B cell (primary cell): ENCODE data around the gene FDX1. TPM values are rescaled to one million over a fixed set of nuclear protein-coding genes. Genes with fewer than 3 reads are reported as not detected.

Source experiments
- ATAC-seq: fragments of 200-7000 bp; cut with Tn5 transposase; one replicate; pipeline ENCODE4 v1.10.0; 2021; ENCODE audit warnings: low read depth, mild to moderate bottlenecking, moderate number of reproducible peaks, moderate library complexity
- CTCF ChIA-PET: fragments of 350-600 bp; sonication (Branson Sonifier 250); formaldehyde crosslinking; loops from one replicate; lab custom pipeline; 2021; ENCODE audit warnings: antibody characterized with exemption, inconsistent platforms; lab: Charles Lee
- POLR2A ChIA-PET: fragments of 350-600 bp; sonication (Branson Sonifier 250); formaldehyde crosslinking; loops from one replicate; lab custom pipeline; 2021; ENCODE audit warnings: antibody characterized with exemption; lab: Charles Lee
- DNase-seq: peaks from one replicate; pipeline ENCODE4 v3.0.0; 2013
- H2AFZ ChIP-seq: 2 replicates; pipeline ENCODE4 v1.6.1; 2012; ENCODE audit warnings: mild to moderate bottlenecking, low read depth, low read length; ENCODE audit not compliant: insufficient read depth, poor library complexity, severe bottlenecking
- H3K27ac ChIP-seq, 2 donors: 1 replicate in 1 of 2; 2 replicates in 1 of 2; pipeline ENCODE4 v1.5.1; 2012 to 2013; ENCODE audit warnings: low read length in 2 of 2, mild to moderate bottlenecking in 2 of 2, moderate library complexity in 1 of 2
- H3K27me3 ChIP-seq, 4 experiments: fragments of 200-600 bp in 1 of 4; sonication (generic) in 1 of 4; replicated peaks in 1 of 4; 1 replicate in 2 of 4; 2 replicates in 2 of 4; pipeline versions ENCODE4 v1.6.1 to v1.7.0; 2013 to 2016; ENCODE audit warnings: low read length in 3 of 4, mild to moderate bottlenecking in 2 of 4, mixed read lengths in 1 of 4, moderate library complexity in 1 of 4; ENCODE audit not compliant: insufficient read depth in 4 of 4, control insufficient read depth in 3 of 4; ENCODE audit errors: control extremely low read depth in 1 of 4
- H3K36me3 ChIP-seq, 2 experiments: replicated peaks in 1 of 2; 1 replicate in 1 of 2; 2 replicates in 1 of 2; pipeline versions ENCODE4 v1.6.1 to v1.7.1; 2013; ENCODE audit warnings: low read length in 1 of 2; ENCODE audit not compliant: insufficient read depth in 2 of 2, control insufficient read depth in 1 of 2; ENCODE audit errors: control extremely low read depth in 1 of 2, extremely low read depth in 1 of 2
- H3K4me1 ChIP-seq, 2 donors: fragments of 200-600 bp in 1 of 2; sonication (generic) in 1 of 2; 1 replicate in 1 of 2; 2 replicates in 1 of 2; pipeline versions ENCODE4 v1.5.1 to v1.6.1; 2013 to 2017; ENCODE audit warnings: low read length in 2 of 2; ENCODE audit not compliant: control insufficient read depth in 2 of 2, insufficient read depth in 2 of 2
- H3K4me2 ChIP-seq: replicated peaks from 2 replicates; pipeline ENCODE3; 2012; ENCODE audit warnings: mild to moderate bottlenecking, low read depth, low read length; ENCODE audit not compliant: poor library complexity, severe bottlenecking
- H3K4me3 ChIP-seq, 5 experiments: fragments of 200-600 bp in 1 of 5; sonication (generic) in 1 of 5; 1 replicate in 3 of 5; 2 replicates in 2 of 5; pipeline versions ENCODE4 v1.5.1 to v1.7.0; 2011 to 2016; ENCODE audit warnings: low read length in 4 of 5, mild to moderate bottlenecking in 4 of 5, low read depth in 2 of 5, control low read depth in 1 of 5, moderate library complexity in 1 of 5; ENCODE audit not compliant: insufficient read depth in 1 of 5; ENCODE audit errors: control extremely low read depth in 1 of 5, extremely low read depth in 1 of 5
- H3K79me2 ChIP-seq: fragments of 200-600 bp; sonication (generic); one replicate; pipeline ENCODE4 v1.6.0; 2016; ENCODE audit warnings: low read length; ENCODE audit not compliant: control insufficient read depth, insufficient read depth
- H3K9ac ChIP-seq: fragments of 200-600 bp; sonication (generic); 2 replicates; pipeline ENCODE4 v1.6.1; 2017; ENCODE audit warnings: mild to moderate bottlenecking, low read length, moderate library complexity
- H3K9me3 ChIP-seq, 3 donors: one replicate each; pipeline versions ENCODE4 v1.6.1 to v1.7.1; 2013; ENCODE audit warnings: low read length in 2 of 3; ENCODE audit not compliant: control insufficient read depth in 2 of 3, insufficient read depth in 1 of 3; ENCODE audit errors: control extremely low read depth in 1 of 3
- H4K20me1 ChIP-seq: 2 replicates; pipeline ENCODE4 v1.6.0; 2012; ENCODE audit warnings: mild to moderate bottlenecking, low read length; ENCODE audit not compliant: insufficient read depth, control insufficient read depth, poor library complexity, severe bottlenecking
- H3K27ac Mint-ChIP-seq: one replicate; pipeline ENCODE4 v1.8.0; 2021; ENCODE audit warnings: mixed read lengths
- H3K27me3 Mint-ChIP-seq: one replicate; pipeline ENCODE4 v1.8.0; 2021; ENCODE audit warnings: mixed read lengths
- H3K4me1 Mint-ChIP-seq: one replicate; pipeline ENCODE4 v1.8.0; 2021; ENCODE audit warnings: mixed read lengths
- H3K4me3 Mint-ChIP-seq: one replicate; pipeline ENCODE4 v1.8.0; 2021; ENCODE audit warnings: mixed read lengths
- H3K9me3 Mint-ChIP-seq: one replicate; pipeline ENCODE4 v1.8.0; 2022; ENCODE audit warnings: mixed read lengths; ENCODE audit not compliant: insufficient read depth
- EZH2 ChIP-seq: IDR thresholded peaks from 2 replicates; pipeline ENCODE4 v1.6.1; 2012; ENCODE audit warnings: borderline replicate concordance, low read depth, mild to moderate bottlenecking, moderate library complexity, low read length; ENCODE audit not compliant: insufficient read depth, poor library complexity, severe bottlenecking
- WGBS: methylation state at CpG from one replicate; pipeline ENCODE4 v1.1.5; 2013; ENCODE audit warnings: missing lambda C conversion rate; ENCODE audit not compliant: insufficient coverage; 5-methylcytosine and 5-hydroxymethylcytosine counted together
- intact Hi-C: fragments of 100-400 bp; cut with micrococcal nuclease; formaldehyde crosslinking; loops from one replicate; pipeline ENCODE4 v1.10.0; 2022
- polyA plus RNA-seq: library from polyadenylated mRNA; depleted of rRNA; stranded (reverse); fragments of >200 nt; gene quantifications from 2 replicates; pipeline ENCODE4 v1.2.3, GENCODE V29; 2012
- total RNA-seq, 2 donors: library from RNA; stranded (reverse); fragments of 120-200 nt in 1 of 2; gene quantifications; 1 replicate in 1 of 2; 2 replicates in 1 of 2; pipeline versions ENCODE4 v1.2.3 to v1.2.4, GENCODE V29; 2013 to 2022
- TF ChIP-seq, protein P1 (sequence below): fragments of 200-600 bp; IDR thresholded peaks from one replicate; pipeline ENCODE4 v1.8.0; 2022; ENCODE audit warnings: antibody characterized with exemption, mild to moderate bottlenecking

The FDX1 gene
- total and polyA plus RNA-seq, 2 donors (not counting 1 experiment from before 2014, with no cell fraction given), result 3.5 to 11.2 TPM

DNA sequence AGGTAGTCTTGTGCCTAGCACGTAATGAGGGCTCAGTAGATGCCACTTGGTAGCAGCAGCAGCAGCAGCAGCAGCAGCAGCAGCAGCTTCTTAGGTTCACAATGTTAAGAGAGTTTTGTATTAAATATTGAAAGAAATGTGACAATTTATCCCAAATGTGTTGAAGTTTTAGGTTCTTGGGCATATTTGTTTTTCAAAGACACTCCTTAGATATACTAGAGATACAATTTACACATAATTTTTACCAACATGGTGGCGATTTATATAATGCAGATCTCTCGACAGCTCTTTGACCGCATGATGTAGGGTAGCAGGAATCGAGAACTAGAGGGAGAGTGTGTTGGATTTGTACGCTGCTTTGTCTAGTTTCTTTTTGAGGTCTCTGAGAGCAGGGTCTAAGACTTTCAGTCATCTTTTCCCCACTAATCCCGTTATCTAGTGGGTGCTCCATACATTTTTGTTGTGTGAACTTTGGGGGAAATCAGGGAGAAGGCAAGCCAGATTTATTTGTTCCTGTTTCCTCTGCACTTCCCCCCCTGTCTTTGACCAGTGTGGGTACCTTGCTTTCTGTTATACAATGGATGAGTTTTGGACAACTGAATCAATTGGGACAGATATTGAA is 1.4 kb downstream of the FDX1 start:
- peaks cover 40% of the 10 kb centered on the region for H4K20me1 ChIP-seq
- ChIA-PET CTCF (interaction anchor here (1.5 to 9.8 kb wide), 5 partner anchors 14 to 996 kb away, joined by 3 to 172 read pairs (median 14); no protein-coding TSS in a partner anchor), POLR2A (no interaction called here)
- H3K4me3 ChIP-seq, result peak overlapping the region; percentile 74 to 91 (median 80)
- DNase-seq (no peak), ATAC-seq (no peak)
- peak overlapping the region; percentile 92 for H3K9ac ChIP-seq
- H3K27ac ChIP-seq, result peak overlapping the region; percentile 63 to 81
- Mint-ChIP-seq H3K4me1 (peaks cover 40% of the 10 kb centered on the region), H3K4me3 (peak overlapping the region; percentile 98), H3K27ac (peak overlapping the region; percentile 95), H3K27me3 (no peaks in the 10 kb centered on the region), H3K9me3 (no peaks in the 10 kb centered on the region)
- no peak for TF ChIP-seq EZH2
- TF ChIP-seq, protein P1, sequence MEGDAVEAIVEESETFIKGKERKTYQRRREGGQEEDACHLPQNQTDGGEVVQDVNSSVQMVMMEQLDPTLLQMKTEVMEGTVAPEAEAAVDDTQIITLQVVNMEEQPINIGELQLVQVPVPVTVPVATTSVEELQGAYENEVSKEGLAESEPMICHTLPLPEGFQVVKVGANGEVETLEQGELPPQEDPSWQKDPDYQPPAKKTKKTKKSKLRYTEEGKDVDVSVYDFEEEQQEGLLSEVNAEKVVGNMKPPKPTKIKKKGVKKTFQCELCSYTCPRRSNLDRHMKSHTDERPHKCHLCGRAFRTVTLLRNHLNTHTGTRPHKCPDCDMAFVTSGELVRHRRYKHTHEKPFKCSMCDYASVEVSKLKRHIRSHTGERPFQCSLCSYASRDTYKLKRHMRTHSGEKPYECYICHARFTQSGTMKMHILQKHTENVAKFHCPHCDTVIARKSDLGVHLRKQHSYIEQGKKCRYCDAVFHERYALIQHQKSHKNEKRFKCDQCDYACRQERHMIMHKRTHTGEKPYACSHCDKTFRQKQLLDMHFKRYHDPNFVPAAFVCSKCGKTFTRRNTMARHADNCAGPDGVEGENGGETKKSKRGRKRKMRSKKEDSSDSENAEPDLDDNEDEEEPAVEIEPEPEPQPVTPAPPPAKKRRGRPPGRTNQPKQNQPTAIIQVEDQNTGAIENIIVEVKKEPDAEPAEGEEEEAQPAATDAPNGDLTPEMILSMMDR, result no peak
- no peaks in the 10 kb centered on the region for H3K27me3 ChIP-seq
- H3K4me2 ChIP-seq, result peak overlapping the region; percentile 97
- peaks cover 22 to 31% of the 10 kb centered on the region in 2 donors for H3K4me1 ChIP-seq
- peak overlapping the region; percentile 91 for H2AFZ ChIP-seq
- WGBS, result 0% methylated on average over 2 of the region's 7 CpGs
- H3K9me3 ChIP-seq, result no peaks in the 10 kb centered on the region
- peaks cover 0 to 1% of the 10 kb centered on the region in 2 experiments for H3K36me3 ChIP-seq
- peaks cover 56% of the 10 kb centered on the region for H3K79me2 ChIP-seq
- intact Hi-C loops, result loop anchor here (5.0 to 10.0 kb wide), 3 partner anchors 281 to 1794 kb away; partner anchors contain the start of genes ARHGAP20 and PTS

DNA sequence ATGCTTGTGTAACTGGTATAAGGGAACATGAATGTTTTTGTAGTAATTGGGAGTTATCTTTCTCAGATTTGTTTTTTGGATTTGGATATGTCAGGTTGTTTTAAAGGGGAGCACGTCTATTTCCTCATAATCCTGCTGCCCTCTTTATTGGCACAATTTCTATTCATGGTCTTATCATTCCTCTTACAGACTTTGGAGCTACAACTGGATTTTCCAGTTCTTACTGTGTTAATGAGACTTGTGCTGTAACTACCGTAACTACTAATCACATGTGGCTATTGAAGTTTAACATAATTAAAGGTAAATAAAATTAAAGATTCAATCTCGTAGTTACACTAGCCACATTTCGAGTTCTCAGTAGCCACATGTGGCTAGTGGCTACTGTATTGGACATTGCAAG is 1.9 kb downstream of the FDX1 start:
- H3K27me3 Mint-ChIP-seq, result no peaks in the 10 kb centered on the region
- no peaks in the 10 kb centered on the region for H3K9me3 Mint-ChIP-seq
- intact Hi-C loops, result loop anchor here (2.0 to 10.0 kb wide), 4 partner anchors 55 to 1793 kb away; partner anchors contain the start of genes ARHGAP20 and PTS
- Histone ChIP-seq H3K79me2 (peaks cover 58% of the 10 kb centered on the region), H3K9ac (peak overlapping the region; percentile 92), H3K4me1 (peaks cover 22 to 31% of the 10 kb centered on the region in 2 donors), H2AFZ (no peak overlapping the region), H3K27ac (no peak overlapping the region), H3K4me2 (peak overlapping the region; percentile 97), H3K4me3 (peak overlapping the region in 2 of 5 experiments; percentile 74 to 85), H3K36me3 (peaks cover 0 to 1% of the 10 kb centered on the region in 2 experiments), H3K9me3 (no peaks in the 10 kb centered on the region), H3K27me3 (no peaks in the 10 kb centered on the region), H4K20me1 (peaks cover 40% of the 10 kb centered on the region)
- POLR2A ChIA-PET, result no interaction called here
- WGBS, result no CpG with 5 or more reads among the region's 4 CpGs
- TF ChIP-seq, protein P1, result no peak
- no peak for TF ChIP-seq EZH2
- DNase-seq, result no peak
- peak overlapping the region; percentile 98 for H3K4me3 Mint-ChIP-seq
- CTCF ChIA-PET, result interaction anchor here (0.9 to 9.8 kb wide), 4 partner anchors 182 to 930 kb away, joined by 3 to 172 read pairs (median 36); no protein-coding TSS in a partner anchor
- H3K27ac Mint-ChIP-seq, result peak overlapping the region; percentile 95
- peaks cover 40% of the 10 kb centered on the region for H3K4me1 Mint-ChIP-seq
- no peak for ATAC-seq
